Astrocyte of the cerebellum (primary cell): ENCODE results near the gene CHN2.

Experiments
- DNase-seq: peaks from one replicate; pipeline ENCODE4 v3.0.0-alpha.2; 2011; ENCODE audit warnings: low read depth
- H3K4me3 ChIP-seq: 2 replicates; pipeline ENCODE4 v1.5.1; 2011; ENCODE audit warnings: mild to moderate bottlenecking, low read depth, low read length, moderate library complexity
- CTCF ChIP-seq: IDR thresholded peaks from 2 replicates; pipeline ENCODE4 v1.5.1; 2012; ENCODE audit warnings: low read length, low read depth, moderate library complexity, mild to moderate bottlenecking; ENCODE audit errors: missing control alignments
- in situ Hi-C: cut with HindIII; loops from 2 replicates; pipeline ENCODE4 v1.10.0; 2017; ENCODE audit warnings: low sequenced_read_pairs

CHN2 gene

GRCh38 chr7:29447828-29448227 is 253.3 kb downstream of the CHN2 start:
- no peak for DNase-seq
- in situ Hi-C loops = no loop called here
- H3K4me3 ChIP-seq = no peak overlapping the region
- no peak for TF ChIP-seq CTCF

- DNase-seq = no peak
- H3K4me3 ChIP-seq = no peak overlapping the region
- TF ChIP-seq CTCF = no peak
- in situ Hi-C loops = no loop called here
Observed at GRCh38 chr7:29449569-29450260, 255.1 kb downstream of the CHN2 start.

- H3K4me3 ChIP-seq = no peak overlapping the region
- no peak for DNase-seq
- no peak for TF ChIP-seq CTCF
- in situ Hi-C loops = no loop called here
Observed at GRCh38 chr7:29453021-29453420, 258.4 kb downstream of the CHN2 start.

GRCh38 chr7:29454464-29454863 is 259.9 kb downstream of the CHN2 start:
- TF ChIP-seq CTCF = no peak
- no peak overlapping the region for H3K4me3 ChIP-seq
- in situ Hi-C loops = no loop called here
- no peak for DNase-seq

GRCh38 chr7:29454899-29455451 is 260.4 kb downstream of the CHN2 start:
- in situ Hi-C loops = no loop called here
- no peak for TF ChIP-seq CTCF
- no peak overlapping the region for H3K4me3 ChIP-seq
- no peak for DNase-seq

- in situ Hi-C loops = no loop called here
- no peak for DNase-seq
- no peak overlapping the region for H3K4me3 ChIP-seq
- TF ChIP-seq CTCF = no peak
Observed at GRCh38 chr7:29457141-29457561, 262.6 kb downstream of the CHN2 start.
